HG03097 (cell line): ENCODE results near the gene ATP11C.
"Not testable (repeated sequence)": the region's sequence is repeated elsewhere in the genome, so short reads cannot be mapped to it uniquely, and the experiment has no call there.

Experiments
- ATAC-seq: cut with Tn5 transposase; IDR thresholded peaks from one replicate; pipeline ENCODE4 v1.9.1; 2021; ENCODE audit not compliant: unreplicated experiment, low FRiP score

The ATP11C gene

GRCh38 chrX:139738581-139738980 is 194.3 kb downstream of the ATP11C start:
- no peak for ATAC-seq

GRCh38 chrX:139736151-139736550 is 196.7 kb downstream of the ATP11C start:
- no peak for ATAC-seq

GRCh38 chrX:139734996-139735395 is 197.9 kb downstream of the ATP11C start:
- ATAC-seq = no peak

GRCh38 chrX:139725720-139726119 is 207.1 kb downstream of the ATP11C start:
- ATAC-seq = peak; percentile 80

- ATAC-seq = no peak
Measured at GRCh38 chrX:139724626-139725025, 208.2 kb downstream of the ATP11C start.

- ATAC-seq = no peak
Measured at GRCh38 chrX:139720979-139721378, 211.9 kb downstream of the ATP11C start.

- ATAC-seq = no peak
Measured at GRCh38 chrX:139720136-139720535, 212.7 kb downstream of the ATP11C start.

GRCh38 chrX:139708067-139708466 is 224.8 kb downstream of the ATP11C start, which contains the start of gene MCF2:
Gene MCF2, minus strand, starts transcription at chrX:139708167. Its CDS starts 56,423 bp downstream, at chrX:139651744.
- no peak for ATAC-seq

- ATAC-seq = no peak
Measured at GRCh38 chrX:139702658-139703057, 230.2 kb downstream of the ATP11C start.

- ATAC-seq = no peak
Measured at GRCh38 chrX:139692908-139693307, 239.9 kb downstream of the ATP11C start.

- ATAC-seq = no peak
Measured at GRCh38 chrX:139692506-139692849, 240.4 kb downstream of the ATP11C start.

- ATAC-seq = no peak
Measured at GRCh38 chrX:139691843-139692505, 240.9 kb downstream of the ATP11C start.

- ATAC-seq = no peak
Measured at GRCh38 chrX:139691493-139691842, 241.4 kb downstream of the ATP11C start.

GRCh38 chrX:139685175-139685574 is 247.7 kb downstream of the ATP11C start:
- not testable (repeated sequence) for ATAC-seq

- no peak for ATAC-seq
Measured at GRCh38 chrX:139680356-139680755, 252.5 kb downstream of the ATP11C start.
